K562 (cell line): Measurements from ENCODE around the gene LPGAT1. TPM values are rescaled to one million over a fixed set of nuclear protein-coding genes. Genes with fewer than 3 reads are reported as not detected.

ENCODE experiments used
- ATAC-seq: fragments of 200-7000 bp; cut with Tn5 transposase; 3 replicates; pipeline ENCODE4 v1.9.1; 2020; ENCODE audit warnings: moderate library complexity
- BruUV-seq: library from RNA; stranded (reverse); fragments of 400-500 nt; replicated peaks from 2 replicates; lab custom pipeline; 2021; lab: Mats Ljungman, UMichigan
- CTCF ChIA-PET: fragments of 300-600 bp; formaldehyde crosslinking; extraction: SDS; loops from one replicate; lab custom pipeline; 2021; ENCODE audit warnings: low intra/inter-chr PET ratio; lab: Yijun Ruan, JAX
- POLR2A ChIA-PET: fragments of 300-600, 350-650 bp; sonication (Branson Sonifier 250); formaldehyde crosslinking; extraction: SDS; loops from one replicate; lab custom pipeline; 2021; ENCODE audit warnings: antibody characterized with exemption, inconsistent platforms; lab: Yijun Ruan, JAX
- DNase-seq, 4 experiments: peaks; one replicate each; pipeline versions ENCODE4 v3.0.0 to v3.0.0-alpha.2; 2011 to 2018; ENCODE audit warnings: low spot score in 3 of 4, mixed read lengths in 3 of 4; ENCODE audit errors: extremely low read depth in 1 of 4
- FAIRE-seq: peaks from 2 replicates; lab custom pipeline; 2011; peaks lifted over from hg19 to GRCh38; lab: Jason Lieb, UNC
- H2AFZ ChIP-seq: 2 replicates; pipeline ENCODE4 v1.6.0; 2011; ENCODE audit warnings: low read depth, low read length, control low read depth, inconsistent platforms
- H3K27ac ChIP-seq: fragments of 200-600 bp; 3 replicates; pipeline ENCODE4 v1.8.0; 2011; ENCODE audit warnings: low read depth, mild to moderate bottlenecking, control low read depth, inconsistent platforms, low read length, moderate library complexity, mixed read lengths; ENCODE audit errors: extremely low read depth
- H3K27me3 ChIP-seq, 2 experiments: fragments of 300-600 bp in 1 of 2; 2 replicates in 1 of 2; 3 replicates in 1 of 2; pipeline versions ENCODE4 v1.6.0 to v1.8.0; 2011; ENCODE audit warnings: inconsistent platforms in 2 of 2, low read length in 2 of 2, mild to moderate bottlenecking in 1 of 2, mixed read lengths in 1 of 2, moderate library complexity in 1 of 2; ENCODE audit not compliant: control insufficient read depth in 2 of 2, insufficient read depth in 2 of 2
- H3K36me3 ChIP-seq: fragments of 300-600 bp; 3 replicates; pipeline ENCODE4 v1.8.0; 2011; ENCODE audit warnings: mild to moderate bottlenecking, low read length, inconsistent platforms; ENCODE audit not compliant: control insufficient read depth, insufficient read depth
- H3K4me1 ChIP-seq, 2 experiments: fragments of 200-600 bp in 1 of 2; replicated peaks in 1 of 2; 2 replicates in 1 of 2; 3 replicates in 1 of 2; pipeline versions ENCODE4 v1.5.1 to v1.8.0; 2011; ENCODE audit warnings: inconsistent platforms in 2 of 2, low read length in 2 of 2, mild to moderate bottlenecking in 1 of 2, mixed read lengths in 1 of 2, moderate library complexity in 1 of 2; ENCODE audit not compliant: control insufficient read depth in 2 of 2, insufficient read depth in 2 of 2
- H3K4me2 ChIP-seq: 2 replicates; pipeline ENCODE4 v1.6.1; 2011; ENCODE audit warnings: low read length, control low read depth, inconsistent platforms, mixed read lengths; ENCODE audit not compliant: insufficient read depth
- H3K4me3 ChIP-seq: fragments of 200-600 bp; sonication (generic), shearing (Covaris generic); 2 replicates; pipeline ENCODE4 v1.5.1; 2016; ENCODE audit warnings: control low read depth, inconsistent platforms
- H3K79me2 ChIP-seq: fragments of 200-600 bp; 3 replicates; pipeline ENCODE4 v1.8.0; 2011; ENCODE audit warnings: low read length, inconsistent platforms; ENCODE audit not compliant: control insufficient read depth, insufficient read depth
- H3K9ac ChIP-seq, 2 experiments: 2 replicates each; pipeline versions ENCODE4 v1.6.0 to v1.6.1; 2011; ENCODE audit warnings: low read depth in 2 of 2, low read length in 2 of 2, control low read depth in 1 of 2, inconsistent platforms in 1 of 2, mild to moderate bottlenecking in 1 of 2, mixed read lengths in 1 of 2; ENCODE audit not compliant: insufficient read depth in 1 of 2
- H3K9me1 ChIP-seq: one replicate; pipeline ENCODE4 v1.6.0; 2011; ENCODE audit warnings: inconsistent platforms, mild to moderate bottlenecking, low read length, moderate library complexity; ENCODE audit not compliant: control insufficient read depth, insufficient read depth
- H3K9me3 ChIP-seq: replicated peaks from 2 replicates; pipeline ENCODE4 v1.5.1; 2011; ENCODE audit warnings: low read depth, low read length, inconsistent platforms; ENCODE audit not compliant: control insufficient read depth, insufficient read depth
- H4K20me1 ChIP-seq: replicated peaks from 2 replicates; pipeline ENCODE4 v1.6.1; 2011; ENCODE audit warnings: low read length, inconsistent platforms, mixed read lengths; ENCODE audit not compliant: control insufficient read depth, insufficient read depth
- ARID1B ChIP-seq: fragments of 450-650 bp; IDR thresholded peaks from 2 replicates; pipeline ENCODE4 v1.6.1; 2016; ENCODE audit warnings: antibody characterized with exemption, mild to moderate bottlenecking, inconsistent platforms
- BCL6 ChIP-seq: fragments of 250-450 bp; sonication (Bioruptor Pico); IDR thresholded peaks from 2 replicates; pipeline ENCODE4 v1.4.0; 2020
- BRD4 ChIP-seq: fragments of 200-600 bp; sonication (generic); IDR thresholded peaks from 2 replicates; pipeline ENCODE4 v1.6.1; 2017; ENCODE audit warnings: inconsistent platforms
- CBFA2T3 ChIP-seq: fragments of 450-650 bp; IDR thresholded peaks from 2 replicates; pipeline ENCODE4 v1.6.1; 2017
- ETV1 ChIP-seq: fragments of 450-650 bp; conservative IDR thresholded peaks from 2 replicates; pipeline ENCODE4 v1.6.1; 2016; ENCODE audit warnings: missing genetic modification characterization, control low read depth, low read depth, missing compliant biosample characterization
- GATA2 ChIP-seq: sonication (generic); formaldehyde crosslinking; IDR thresholded peaks from 2 replicates; pipeline ENCODE4 v1.4.0; 2020; ENCODE audit warnings: mild to moderate bottlenecking, missing genetic modification reagents
- KLF10 ChIP-seq: fragments of 250-450 bp; sonication (Bioruptor Pico); IDR thresholded peaks from 2 replicates; pipeline ENCODE4 v1.6.1; 2021; ENCODE audit warnings: matching md5 sums
- MXD1 ChIP-seq: fragments of 250-450 bp; sonication (Bioruptor Pico); IDR thresholded peaks from 2 replicates; pipeline ENCODE4 v1.8.0; 2021; ENCODE audit warnings: borderline replicate concordance, mild to moderate bottlenecking, moderate library complexity; ENCODE audit not compliant: poor library complexity, severe bottlenecking
- NFIC ChIP-seq: fragments of 450-650 bp; IDR thresholded peaks from 2 replicates; pipeline ENCODE4 v1.6.1; 2017; ENCODE audit warnings: mild to moderate bottlenecking, inconsistent platforms
- NFXL1 ChIP-seq: fragments of 450-650 bp; formaldehyde crosslinking; IDR thresholded peaks from 2 replicates; pipeline ENCODE4 v1.4.0; 2021; ENCODE audit warnings: mild to moderate bottlenecking
- RUNX1 ChIP-seq: sonication (generic); IDR thresholded peaks from 2 replicates; pipeline ENCODE4 v1.6.1; 2016; ENCODE audit warnings: antibody characterized with exemption, low read depth
- STAT6 ChIP-seq: sonication (generic); formaldehyde crosslinking; IDR thresholded peaks from 2 replicates; pipeline ENCODE4 v1.8.1; 2023; ENCODE audit warnings: mild to moderate bottlenecking, missing genetic modification reagents
- TBP ChIP-seq: optimal IDR thresholded peaks from 2 replicates; pipeline ENCODE3; 2011; ENCODE audit warnings: low read depth, low read length, improper control_type of control experiment
- ZNF146 ChIP-seq: IDR thresholded peaks from one replicate; pipeline ENCODE4 v1.6.1; 2018; ENCODE audit warnings: missing compliant biosample characterization; ENCODE audit not compliant: unreplicated experiment
- WGBS: fragments of 100-300 bp; shearing (Covaris generic); methylation state at CpG from one replicate; pipeline ENCODE4 v1.1.6; 2016; ENCODE audit warnings: low coverage, mixed read lengths; ENCODE audit not compliant: insufficient coverage; ENCODE audit errors: missing lambda C conversion rate; 5-methylcytosine and 5-hydroxymethylcytosine counted together
- in situ Hi-C: fragments of 300-500 bp; cut with MboI; formaldehyde crosslinking; loops from 4 replicates; pipeline ENCODE4 v1.15.0; 2018; ENCODE audit warnings: inconsistent platforms, mixed read lengths
- intact Hi-C: fragments of 100-400 bp; cut with micrococcal nuclease; formaldehyde crosslinking; loops from 2 replicates; pipeline ENCODE4 v1.14.2; 2022
- polyA plus RNA-seq, 8 experiments: library from polyadenylated mRNA; depleted of rRNA in 4 of 8; stranded (reverse) in 5 of 8; unstranded in 3 of 8; fragments of >200 nt; fragmentation: Nextera tagmentation in 2 of 8; fragmentation: Illumina TruSeq in 1 of 8; extraction: Ambion mirVana in 2 of 8; extraction: Trizol in 1 of 8; gene quantifications; 2 replicates each; pipeline versions ENCODE4 v1.2.1 to v1.2.3, GENCODE V29; 2011 to 2014; ENCODE audit warnings: inconsistent platforms in 1 of 8, missing spikeins in 1 of 8
- total RNA-seq, 7 experiments: library from RNA; depleted of rRNA in 6 of 7; stranded (reverse); fragments of >200 nt in 6 of 7; fragmentation: Illumina TruSeq in 2 of 7; extraction: Trizol in 2 of 7; gene quantifications; 2 replicates each; pipeline versions ENCODE4 v1.2.1 to v1.2.3, GENCODE V29; 2011 to 2021; ENCODE audit warnings: low replicate concordance in 1 of 7

The LPGAT1 gene
- total and polyA plus RNA-seq, 9 of the 15 experiments (the other 6 are each of a cell fraction or from before 2014, with no cell fraction given) = 5.7 to 31.4 (median 16.3) TPM

- TF ChIP-seq BRD4 = no peak
- no peak for TF ChIP-seq STAT6 (CRISPR knock-in tag)
- TF ChIP-seq RUNX1 = no peak
- no peak for TF ChIP-seq ETV1 (tag)
- peak; percentile 44; the same call in 1 of the 2 replicates for TF ChIP-seq NFIC
- TF ChIP-seq BCL6 (CRISPR knock-in tag) = no peak
- no peak for TF ChIP-seq KLF10 (CRISPR knock-in tag)
- TF ChIP-seq NFXL1 = no peak
- TF ChIP-seq GATA2 (CRISPR knock-in tag) = peak; percentile 24; the same call in 1 of the 2 replicates
- no peak for TF ChIP-seq ZNF146 (CRISPR knock-in tag)
- peak; percentile 33; the same call in 1 of the 2 replicates for TF ChIP-seq CBFA2T3
- TF ChIP-seq ARID1B = peak; percentile 46; the same call in 1 of the 2 replicates
- no peak for TF ChIP-seq MXD1 (CRISPR knock-in tag)
- TF ChIP-seq TBP = no peak
- BruUV-seq = no TSS peak
- peaks cover 0 to 5% of the 10 kb centered on the region in 2 experiments; a peak in 1 of 5 replicates for H3K27me3 ChIP-seq
- H3K79me2 ChIP-seq = peaks cover 7% of the 10 kb centered on the region; the same call in 1 of the 3 replicates
- no peak overlapping the region for H3K4me2 ChIP-seq
- no peaks in the 10 kb centered on the region for H3K9me1 ChIP-seq
- intact Hi-C loops (loop anchor here (5.0 kb wide), 2 partner anchors 90 to 150 kb away; no protein-coding TSS in a partner anchor), in situ Hi-C loops (loop anchor here (5.0 kb wide), 1 partner anchor 135 kb away; no protein-coding TSS in a partner anchor)
- 2% methylated on average over 2 of the region's 2 CpGs for WGBS
- no peak overlapping the region for H3K4me3 ChIP-seq
- H3K36me3 ChIP-seq = no peaks in the 10 kb centered on the region; the same call in 2 of the 3 replicates
- H3K9me3 ChIP-seq = no peaks in the 10 kb centered on the region
- peak overlapping the region; percentile 5; the same call in 1 of the 2 replicates for H2AFZ ChIP-seq
- H3K9ac ChIP-seq = no peak overlapping the region
- DNase-seq = peak in 1 of 4 experiments; percentile 28
- H3K4me1 ChIP-seq = peaks cover 18 to 20% of the 10 kb centered on the region in 2 experiments
- no peak for FAIRE-seq
- no peaks in the 10 kb centered on the region for H4K20me1 ChIP-seq
- ChIA-PET POLR2A (no interaction called here), CTCF (no interaction called here)
- no peak overlapping the region for H3K27ac ChIP-seq
- no peak for ATAC-seq
These were observed 2.1 kb upstream of the LPGAT1 start for GRCh38 chr1:211832661-211833060.
